PC-3 (cell line): Measurements from ENCODE around the gene POLR2L. TPM values are rescaled to one million over a fixed set of nuclear protein-coding genes. Genes with fewer than 3 reads are reported as not detected.
A peak's percentile ranks its signal among the peaks of the same experiment; 100 is the strongest.

Experiments used
- ATAC-seq: fragments of 200-7000 bp; cut with Tn5 transposase; 2 replicates; pipeline ENCODE4 v1.9.1; 2020; ENCODE audit warnings: mild to moderate bottlenecking, moderate library complexity
- BruUV-seq: library from RNA; stranded (reverse); fragments of 400-500 nt; replicated peaks from 2 replicates; lab custom pipeline; 2021; lab: Mats Ljungman, UMichigan
- CTCF ChIA-PET: fragments of 300-600 bp; sonication (Branson Sonifier 250); formaldehyde crosslinking; loops from one replicate; lab custom pipeline; 2022; ENCODE audit warnings: antibody characterized with exemption; lab: Charles Lee
- POLR2A ChIA-PET: fragments of 300-600 bp; sonication (Branson Sonifier 250); formaldehyde crosslinking; loops from one replicate; lab custom pipeline; 2022; ENCODE audit warnings: antibody characterized with exemption; ENCODE audit not compliant: unreplicated experiment; lab: Charles Lee
- DNase-seq: peaks from one replicate; pipeline ENCODE4 v3.0.0-alpha.2; 2015
- H2AFZ ChIP-seq: fragments of 300-600 bp; sonication (generic); 2 replicates; pipeline ENCODE4 v1.6.0; 2016; ENCODE audit warnings: antibody characterized with exemption, low read length
- H3F3A ChIP-seq: fragments of 300-600 bp; sonication (generic); one replicate; pipeline ENCODE4 v1.6.0; 2017; ENCODE audit warnings: antibody characterized with exemption, low read length, control low read depth, mild to moderate bottlenecking; ENCODE audit not compliant: unreplicated experiment
- H3K27ac ChIP-seq: fragments of 300-600 bp; sonication (generic); 2 replicates; pipeline ENCODE4 v1.5.1; 2016; ENCODE audit warnings: mild to moderate bottlenecking, low read length
- H3K27me3 ChIP-seq: fragments of 300-600 bp; sonication (generic); 2 replicates; pipeline ENCODE4 v1.6.1; 2016; ENCODE audit warnings: low read length, mixed read lengths
- H3K36me3 ChIP-seq: fragments of 300-600 bp; sonication (generic); 2 replicates; pipeline ENCODE4 v1.6.1; 2016; ENCODE audit warnings: low read depth, mixed run types, low read length, mixed read lengths
- H3K4me1 ChIP-seq: fragments of 300-600 bp; sonication (generic); 2 replicates; pipeline ENCODE4 v1.5.1; 2016; ENCODE audit warnings: low read length; ENCODE audit not compliant: insufficient read depth
- H3K4me2 ChIP-seq: fragments of 300-600 bp; sonication (generic); 2 replicates; pipeline ENCODE4 v1.6.0; 2016; ENCODE audit warnings: low read length
- H3K4me3 ChIP-seq: fragments of 300-600 bp; sonication (generic); 2 replicates; pipeline ENCODE4 v1.5.1; 2016; ENCODE audit warnings: mild to moderate bottlenecking, low read length, mixed read lengths
- H3K79me2 ChIP-seq: fragments of 300-600 bp; sonication (generic); 2 replicates; pipeline ENCODE4 v1.6.1; 2017; ENCODE audit warnings: low read length, mixed read lengths
- H3K9ac ChIP-seq: fragments of 300-600 bp; sonication (generic); 2 replicates; pipeline ENCODE4 v1.6.0; 2016; ENCODE audit warnings: mild to moderate bottlenecking, low read length
- H3K9me2 ChIP-seq: fragments of 300-600 bp; sonication (generic); replicated peaks from 2 replicates; pipeline ENCODE4 v1.6.1; 2016; ENCODE audit warnings: mixed run types, low read length, mixed read lengths
- H3K9me3 ChIP-seq: fragments of 300-600 bp; sonication (generic); 2 replicates; pipeline ENCODE4 v1.6.1; 2016; ENCODE audit warnings: low read length, mixed read lengths
- H4K20me1 ChIP-seq: fragments of 300-600 bp; sonication (generic); 2 replicates; pipeline ENCODE4 v1.6.1; 2016; ENCODE audit warnings: low read length, mixed read lengths
- CTCF ChIP-seq: fragments of 300-600 bp; sonication (generic); conservative IDR thresholded peaks from 2 replicates; pipeline ENCODE4 v1.5.1; 2017; ENCODE audit warnings: antibody characterized with exemption, low read depth, mild to moderate bottlenecking, low read length
- EZH2 ChIP-seq: fragments of 300-600 bp; sonication (generic); IDR thresholded peaks from one replicate; pipeline ENCODE4 v1.6.1; 2017; ENCODE audit warnings: antibody characterized with exemption, mild to moderate bottlenecking, low read length; ENCODE audit not compliant: unreplicated experiment
- EZH2phosphoT487 ChIP-seq: fragments of 300-600 bp; sonication (generic); IDR thresholded peaks from 2 replicates; pipeline ENCODE4 v1.6.1; 2018; ENCODE audit warnings: mild to moderate bottlenecking, antibody characterized with exemption, low read length, borderline replicate concordance
- intact Hi-C: fragments of 100-400 bp; cut with micrococcal nuclease; formaldehyde crosslinking; loops from 2 replicates; pipeline ENCODE4 v1.9.0; 2023
- total RNA-seq: library from RNA; depleted of rRNA; stranded (reverse); fragments of >200 nt; gene quantifications from 2 replicates; pipeline ENCODE4 v1.2.3, GENCODE V29; 2014

The POLR2L gene
- total RNA-seq, 1 experiment from 2014 or later: 1,148 TPM

GRCh38 chr11:824292-824880 is 17.9 kb downstream of the POLR2L start:
- ChIA-PET POLR2A (no interaction called here), CTCF (no interaction called here)
- Histone ChIP-seq H3K4me1 (peaks cover 51% of the 10 kb centered on the region), H4K20me1 (peaks cover 13% of the 10 kb centered on the region; the same call in 1 of the 2 replicates), H3K4me2 (no peak overlapping the region), H3K4me3 (no peak overlapping the region), H3F3A (no peaks in the 10 kb centered on the region), H3K79me2 (peaks cover 25% of the 10 kb centered on the region), H3K9me2 (no peaks in the 10 kb centered on the region), H3K36me3 (no peaks in the 10 kb centered on the region), H3K27me3 (no peaks in the 10 kb centered on the region), H3K27ac (peak overlapping the region; percentile 74), H3K9me3 (no peaks in the 10 kb centered on the region), H2AFZ (no peak overlapping the region), H3K9ac (no peak overlapping the region)
- ATAC-seq: no peak
- intact Hi-C loops: no loop called here
- no TSS peak for BruUV-seq
- no peak for DNase-seq
- no peak for TF ChIP-seq EZH2
- no peak for TF ChIP-seq EZH2phosphoT487
- no peak for TF ChIP-seq CTCF

- Histone ChIP-seq H3K79me2 (peaks cover 25% of the 10 kb centered on the region), H2AFZ (no peak overlapping the region), H3K9ac (no peak overlapping the region), H3F3A (no peaks in the 10 kb centered on the region), H3K9me2 (no peaks in the 10 kb centered on the region), H3K4me3 (no peak overlapping the region), H3K4me2 (no peak overlapping the region), H3K27ac (no peak overlapping the region), H3K9me3 (no peaks in the 10 kb centered on the region), H4K20me1 (peaks cover 13% of the 10 kb centered on the region; the same call in 1 of the 2 replicates), H3K4me1 (peaks cover 55% of the 10 kb centered on the region), H3K36me3 (no peaks in the 10 kb centered on the region), H3K27me3 (no peaks in the 10 kb centered on the region)
- DNase-seq (no peak), ATAC-seq (no peak)
- ChIA-PET POLR2A (no interaction called here), CTCF (no interaction called here)
- TF ChIP-seq CTCF (no peak), EZH2phosphoT487 (no peak), EZH2 (no peak)
- intact Hi-C loops: no loop called here
- no TSS peak for BruUV-seq
These were observed 18.7 kb downstream of the POLR2L start for GRCh38 chr11:823441-824291.
